Nephron progenitor cell (in vitro differentiated cells): ENCODE data around the gene GALNT18.

Experiments used
- DNase-seq: peaks from one replicate; pipeline ENCODE4 v3.0.0; 2021
- H3K27ac Mint-ChIP-seq: 2 replicates; pipeline ENCODE4 v1.8.0; 2021; ENCODE audit warnings: mild to moderate bottlenecking, moderate library complexity, mixed read lengths
- H3K27me3 Mint-ChIP-seq: 2 replicates; pipeline ENCODE4 v1.8.0; 2021; ENCODE audit warnings: mild to moderate bottlenecking, low read depth, mixed read lengths; ENCODE audit not compliant: poor library complexity
- H3K36me3 Mint-ChIP-seq: 2 replicates; pipeline ENCODE4 v1.8.0; 2021; ENCODE audit warnings: low read depth, mixed read lengths
- H3K4me1 Mint-ChIP-seq: 2 replicates; pipeline ENCODE4 v1.8.0; 2021; ENCODE audit warnings: mixed read lengths
- H3K4me3 Mint-ChIP-seq: 2 replicates; pipeline ENCODE4 v1.8.0; 2021; ENCODE audit warnings: mild to moderate bottlenecking, moderate library complexity, mixed read lengths
- H3K9me3 Mint-ChIP-seq: 2 replicates; pipeline ENCODE4 v1.8.0; 2021; ENCODE audit warnings: mild to moderate bottlenecking, moderate library complexity, mixed read lengths
- CTCF ChIP-seq: fragments of 200-600 bp; sonication (generic); IDR thresholded peaks from 2 replicates; pipeline ENCODE4 v1.5.0; 2021; ENCODE audit warnings: antibody characterized with exemption

Gene GALNT18

GRCh38 chr11:11422411-11423128 is 199.2 kb downstream of the GALNT18 start:
- Mint-ChIP-seq H3K27ac (no peak overlapping the region), H3K36me3 (no peaks in the 10 kb centered on the region), H3K27me3 (peaks cover 12% of the 10 kb centered on the region), H3K9me3 (no peaks in the 10 kb centered on the region), H3K4me1 (peaks cover 60% of the 10 kb centered on the region), H3K4me3 (no peak overlapping the region)
- no peak for DNase-seq
- no peak for TF ChIP-seq CTCF

- peaks cover 58% of the 10 kb centered on the region for H3K4me1 Mint-ChIP-seq
- H3K4me3 Mint-ChIP-seq, result no peak overlapping the region
- no peak for DNase-seq
- peaks cover 14% of the 10 kb centered on the region for H3K27me3 Mint-ChIP-seq
- no peaks in the 10 kb centered on the region for H3K9me3 Mint-ChIP-seq
- no peak for TF ChIP-seq CTCF
- no peaks in the 10 kb centered on the region for H3K36me3 Mint-ChIP-seq
- no peak overlapping the region for H3K27ac Mint-ChIP-seq
Observed at GRCh38 chr11:11421509-11421908, 200.3 kb downstream of the GALNT18 start.

GRCh38 chr11:11420899-11421285 is 200.9 kb downstream of the GALNT18 start:
- Mint-ChIP-seq H3K4me1 (peaks cover 58% of the 10 kb centered on the region), H3K27me3 (peaks cover 16% of the 10 kb centered on the region), H3K36me3 (no peaks in the 10 kb centered on the region), H3K4me3 (no peak overlapping the region), H3K9me3 (no peaks in the 10 kb centered on the region), H3K27ac (no peak overlapping the region)
- TF ChIP-seq CTCF, result no peak
- DNase-seq, result no peak

- Mint-ChIP-seq H3K9me3 (no peaks in the 10 kb centered on the region), H3K27me3 (peaks cover 20% of the 10 kb centered on the region), H3K27ac (no peak overlapping the region), H3K36me3 (no peaks in the 10 kb centered on the region), H3K4me1 (peaks cover 58% of the 10 kb centered on the region), H3K4me3 (no peak overlapping the region)
- DNase-seq, result no peak
- no peak for TF ChIP-seq CTCF
Observed at GRCh38 chr11:11420191-11420898, 201.5 kb downstream of the GALNT18 start.

- H3K9me3 Mint-ChIP-seq, result no peaks in the 10 kb centered on the region
- no peak overlapping the region for H3K4me3 Mint-ChIP-seq
- peaks cover 21% of the 10 kb centered on the region for H3K27me3 Mint-ChIP-seq
- DNase-seq, result no peak
- no peak for TF ChIP-seq CTCF
- no peaks in the 10 kb centered on the region for H3K36me3 Mint-ChIP-seq
- H3K27ac Mint-ChIP-seq, result no peak overlapping the region
- H3K4me1 Mint-ChIP-seq, result peaks cover 55% of the 10 kb centered on the region
Observed at GRCh38 chr11:11419747-11420146, 202.1 kb downstream of the GALNT18 start.
